OCI-LY3 (cell line): ENCODE data around the gene ORMDL1.

Experiments used
- CTCF ChIP-seq: fragments of 200-600, 300-600 bp; sonication (generic); IDR thresholded peaks from 2 replicates; pipeline ENCODE4 v1.5.1; 2014; ENCODE audit warnings: antibody characterized with exemption, low read length, low read depth
- EZH2phosphoT487 ChIP-seq: fragments of 200-600 bp; shearing (Covaris generic); IDR thresholded peaks from 2 replicates; pipeline ENCODE4 v1.6.1; 2018; ENCODE audit warnings: antibody characterized with exemption, mixed run types, low read depth

GRCh38 chr2:189794310-189794709, 10.2 kb upstream of the ORMDL1 start:
- TF ChIP-seq CTCF, result no peak
- TF ChIP-seq EZH2phosphoT487, result no peak
